ENCODE measurements around the gene RBX1. TPM values are rescaled to one million over a fixed set of nuclear protein-coding genes. Genes with fewer than 3 reads are reported as not detected.
A peak's percentile ranks its signal among the peaks of the same experiment; 100 is the strongest.

The RBX1 gene
- total RNA-seq, 2 donors from 2014 or later: 64.1 to 64.6 TPM

GRCh38 chr22:41015003-41015402 is 63.8 kb downstream of the RBX1 start:
- no peak for DNase-seq
- no peaks in the 10 kb centered on the region for H3K27me3 ChIP-seq (ENCODE audit: control insufficient read depth, insufficient read depth, low read length, poor library complexity, severe bottlenecking)
- Mint-ChIP-seq H3K36me3 (ENCODE audit: low read depth) (peaks cover 1% of the 10 kb centered on the region), H3K27ac (no peak overlapping the region), H3K4me3 (no peak overlapping the region), H3K4me1 (no peaks in the 10 kb centered on the region), H3K27me3 (ENCODE audit: insufficient read depth) (no peaks in the 10 kb centered on the region), H3K9me3 (no peaks in the 10 kb centered on the region)
- WGBS, 2 experiments (ENCODE audit: insufficient coverage in 1 of 2, insufficient read length in 1 of 2): 91 to 97% methylated on average over 4 of the region's 4 CpGs
- H3K27ac ChIP-seq (ENCODE audit: low read depth, low read length): no peak overlapping the region
- no peak for TF ChIP-seq CTCF (conservative IDR thresholded peaks at IDR 0.05)
- H3K9ac ChIP-seq (ENCODE audit: extremely low read depth, low read length, poor library complexity, severe bottlenecking): no peak overlapping the region
- no peaks in the 10 kb centered on the region for H3K36me3 ChIP-seq (ENCODE audit: control insufficient read depth, insufficient read depth, low read length)
- no peak overlapping the region for H3K4me3 ChIP-seq (ENCODE audit: low read length)
- H3K9me3 ChIP-seq (ENCODE audit: control insufficient read depth, low read length): no peaks in the 10 kb centered on the region
- no peaks in the 10 kb centered on the region for H3K4me1 ChIP-seq (ENCODE audit: control insufficient read depth, insufficient read depth, low read length)

- Histone ChIP-seq H3K27me3 (ENCODE audit: control insufficient read depth, insufficient read depth, low read length, poor library complexity, severe bottlenecking) (no peaks in the 10 kb centered on the region), H3K9ac (ENCODE audit: extremely low read depth, low read length, poor library complexity, severe bottlenecking) (peak overlapping the region; percentile 91), H3K4me1 (ENCODE audit: control insufficient read depth, insufficient read depth, low read length) (peaks cover 6% of the 10 kb centered on the region), H3K36me3 (ENCODE audit: control insufficient read depth, insufficient read depth, low read length) (no peaks in the 10 kb centered on the region), H3K4me3 (ENCODE audit: low read length) (peak overlapping the region; percentile 87), H3K27ac (ENCODE audit: low read depth, low read length) (no peak overlapping the region), H3K9me3 (ENCODE audit: control insufficient read depth, low read length) (no peaks in the 10 kb centered on the region)
- Mint-ChIP-seq H3K9me3 (no peaks in the 10 kb centered on the region), H3K4me3 (peak overlapping the region; percentile 82), H3K27ac (peak overlapping the region; percentile 99), H3K27me3 (ENCODE audit: insufficient read depth) (no peaks in the 10 kb centered on the region), H3K36me3 (ENCODE audit: low read depth) (peaks cover 1% of the 10 kb centered on the region), H3K4me1 (peaks cover 13% of the 10 kb centered on the region)
- DNase-seq: peak; percentile 70
- no peak for TF ChIP-seq CTCF (conservative IDR thresholded peaks at IDR 0.05)
- WGBS, 2 experiments (ENCODE audit: insufficient coverage in 1 of 2, insufficient read length in 1 of 2): 52 to 53% methylated on average over 14 to 19 of the region's 19 CpGs
Observed at GRCh38 chr22:41021061-41021612, 70.0 kb downstream of the RBX1 start.

- Mint-ChIP-seq H3K36me3 (ENCODE audit: low read depth) (peaks cover 1% of the 10 kb centered on the region), H3K4me1 (peaks cover 13% of the 10 kb centered on the region), H3K27ac (peak overlapping the region; percentile 99), H3K27me3 (ENCODE audit: insufficient read depth) (no peaks in the 10 kb centered on the region), H3K9me3 (no peaks in the 10 kb centered on the region), H3K4me3 (peak overlapping the region; percentile 82)
- peak overlapping the region; percentile 91 for H3K9ac ChIP-seq (ENCODE audit: extremely low read depth, low read length, poor library complexity, severe bottlenecking)
- DNase-seq: peak; percentile 87
- TF ChIP-seq CTCF (conservative IDR thresholded peaks at IDR 0.05): peak; percentile 41
- H3K4me1 ChIP-seq (ENCODE audit: control insufficient read depth, insufficient read depth, low read length): peaks cover 6% of the 10 kb centered on the region
- WGBS, 2 experiments (ENCODE audit: insufficient coverage in 1 of 2, insufficient read length in 1 of 2): 0% methylated on average over 4 to 85 of the region's 85 CpGs
- H3K27me3 ChIP-seq (ENCODE audit: control insufficient read depth, insufficient read depth, low read length, poor library complexity, severe bottlenecking): no peaks in the 10 kb centered on the region
- H3K27ac ChIP-seq (ENCODE audit: low read depth, low read length): peak overlapping the region; percentile 85
- no peaks in the 10 kb centered on the region for H3K9me3 ChIP-seq (ENCODE audit: control insufficient read depth, low read length)
- peak overlapping the region; percentile 87 for H3K4me3 ChIP-seq (ENCODE audit: low read length)
- no peaks in the 10 kb centered on the region for H3K36me3 ChIP-seq (ENCODE audit: control insufficient read depth, insufficient read depth, low read length)
Observed at GRCh38 chr22:41021613-41022454, 70.7 kb downstream of the RBX1 start.
